Stimulated activated CD8-positive, alpha-beta memory T cell treated with anti-CD3 and anti-CD28 coated beads, Interleukin-15, amount 100 ng/mL, for 4 hours (primary cell): Measurements from ENCODE around the gene HES7.

Experiments
- DNase-seq, 2 donors: peaks; one replicate each; pipeline ENCODE4 v3.0.0-alpha.2; 2020; ENCODE audit warnings: low read depth in 2 of 2

HES7 gene

GRCh38 chr17:8142887-8143580 lies 19.1 kb upstream of the HES7 start:
- DNase-seq, result no peak

- no peak for DNase-seq
Observed at GRCh38 chr17:8142158-8142886, 18.4 kb upstream of the HES7 start.

- no peak for DNase-seq
Observed at GRCh38 chr17:8141741-8142140, 17.8 kb upstream of the HES7 start.

- no peak for DNase-seq
Observed at GRCh38 chr17:8141045-8141444, 17.1 kb upstream of the HES7 start.

DNA sequence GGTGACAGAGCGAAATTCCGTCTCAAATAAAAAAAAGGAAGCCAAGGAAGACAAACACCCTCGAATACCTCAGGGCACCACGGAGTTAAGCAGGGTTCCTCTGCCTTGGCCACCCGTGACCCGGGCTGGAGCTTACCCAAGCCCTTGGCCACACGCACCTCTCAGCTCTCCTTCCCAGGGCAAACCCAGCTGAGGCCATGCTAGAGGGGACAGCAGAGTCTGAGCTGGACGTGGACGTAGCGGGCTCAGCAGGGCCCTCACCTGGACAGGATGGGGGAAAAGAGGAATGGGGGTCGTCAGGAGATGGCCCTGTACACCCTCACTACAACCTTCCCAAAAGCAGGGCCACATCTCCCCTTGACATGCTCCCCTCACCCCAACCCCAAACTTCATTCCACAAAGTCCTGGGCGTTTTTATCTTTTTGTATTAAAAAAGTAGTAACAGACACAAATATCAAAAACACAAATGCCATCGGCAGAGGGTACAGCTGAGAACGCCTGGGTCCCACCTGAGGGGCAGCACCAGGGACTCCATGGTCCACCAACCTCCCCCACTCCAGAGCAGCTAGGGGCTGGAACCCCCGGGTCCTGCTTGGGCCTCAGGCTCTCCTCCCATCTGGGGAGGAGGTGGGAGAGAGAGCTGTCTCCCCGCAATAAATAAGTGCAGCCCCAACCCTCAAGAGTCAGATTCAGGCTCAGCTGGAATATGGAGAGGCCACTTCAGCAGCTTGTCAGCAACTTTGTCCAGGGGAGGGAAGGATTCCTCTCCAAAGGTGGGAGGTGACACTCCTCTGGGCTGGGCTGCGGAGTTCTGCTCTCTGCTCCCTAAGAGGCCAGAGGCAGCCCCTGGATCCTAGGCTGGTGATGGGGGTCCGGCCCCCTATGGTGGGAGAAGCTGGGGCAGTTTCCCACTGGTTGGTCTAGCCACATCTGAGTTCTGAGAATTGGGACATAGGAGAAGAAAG lies 16.4 kb upstream of the HES7 start:
- no peak for DNase-seq

- peak; percentile 89 to 90 for DNase-seq
Observed at GRCh38 chr17:8138672-8139371, 14.9 kb upstream of the HES7 start.

GRCh38 chr17:8138374-8138671 lies 14.4 kb upstream of the HES7 start:
- DNase-seq, result no peak

DNA sequence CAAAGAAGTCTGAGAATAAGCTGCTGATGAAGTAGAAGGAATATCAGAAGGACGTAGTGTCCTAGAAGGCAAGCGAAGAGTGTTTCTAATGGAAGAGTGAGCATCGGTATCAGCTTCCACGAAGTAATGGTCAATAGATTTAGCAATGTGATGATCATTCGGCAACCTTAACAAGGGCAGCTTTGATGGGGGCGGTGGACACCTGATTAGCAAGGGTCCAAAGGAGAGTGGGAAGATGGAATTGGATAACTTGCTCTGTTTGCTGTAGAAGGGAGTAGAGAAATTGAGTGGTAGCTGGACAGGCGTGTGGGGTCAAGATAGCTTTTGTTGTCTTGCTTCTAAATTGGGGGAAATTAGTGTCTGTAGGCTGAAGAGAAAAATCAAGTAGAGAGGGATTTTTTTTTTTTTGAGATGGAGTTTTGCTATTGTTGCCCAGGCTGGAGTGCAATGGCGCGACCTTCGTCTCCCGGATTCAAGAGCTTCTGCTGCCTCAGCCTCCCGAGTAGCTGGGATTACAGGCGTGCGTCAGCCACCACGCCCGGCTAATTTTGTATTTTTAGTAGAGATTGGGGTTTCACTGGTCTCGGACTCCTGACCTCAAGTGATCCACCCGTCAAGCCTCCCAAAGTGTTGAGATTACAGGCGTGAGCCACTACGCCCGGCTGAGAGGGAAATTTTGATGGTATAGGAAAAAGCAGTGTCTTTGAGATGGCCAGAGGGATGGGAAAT lies 13.9 kb upstream of the HES7 start:
- no peak for DNase-seq

DNA sequence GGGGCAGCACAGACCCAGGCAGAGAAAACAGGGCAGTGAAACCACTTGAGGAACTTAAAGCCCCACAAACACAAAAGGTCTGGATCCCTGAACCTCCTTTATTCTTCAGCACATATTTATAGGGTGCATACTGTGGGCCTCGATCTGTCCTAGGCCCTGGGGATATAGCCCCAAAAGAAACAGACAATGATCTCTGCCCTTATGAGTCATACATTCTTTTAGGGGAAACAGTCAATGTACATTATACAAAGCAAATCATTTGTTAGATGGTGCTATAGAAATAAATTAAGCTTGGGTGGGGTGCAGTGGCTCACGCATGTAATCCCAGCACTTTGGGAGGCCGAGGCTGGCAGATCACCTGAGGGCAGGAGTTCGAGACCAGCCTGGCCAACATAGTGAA lies 10.0 kb upstream of the HES7 start:
- DNase-seq, result no peak

- no peak for DNase-seq
Observed at GRCh38 chr17:8133399-8133798, 9.5 kb upstream of the HES7 start.

DNA sequence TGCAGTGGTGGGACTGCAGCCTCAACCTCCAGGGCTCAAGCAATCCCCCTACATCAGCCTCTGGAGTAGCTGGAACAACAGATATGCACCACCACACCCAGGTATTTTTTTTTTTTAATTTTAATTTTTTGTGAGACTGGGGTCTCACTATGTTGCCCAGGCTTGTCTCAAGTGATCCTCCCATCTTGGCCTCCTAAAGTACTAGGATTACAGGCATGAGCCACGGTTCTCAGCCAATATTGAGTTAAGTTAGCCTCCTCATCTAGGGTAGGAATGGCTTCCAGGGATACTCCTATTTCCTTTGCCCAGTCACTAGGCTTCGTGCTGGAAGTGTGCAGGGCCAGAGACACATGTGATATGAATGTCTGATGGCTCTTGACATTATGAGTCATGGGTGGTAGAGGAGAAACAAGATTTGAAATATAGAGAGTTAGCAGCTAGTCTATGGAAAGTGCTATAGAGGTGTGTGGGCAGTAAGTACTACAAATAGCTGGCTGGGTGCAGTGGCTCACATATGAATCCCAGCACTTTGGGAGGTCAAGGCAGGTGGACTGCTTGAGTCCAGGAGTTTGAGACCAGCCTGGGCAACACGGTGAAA lies 8.0 kb upstream of the HES7 start:
- DNase-seq, result no peak

- no peak for DNase-seq
Observed at GRCh38 chr17:8128125-8128784, 4.3 kb upstream of the HES7 start.

- DNase-seq, result no peak
Observed at GRCh38 chr17:8126491-8127066, 2.7 kb upstream of the HES7 start.

DNA sequence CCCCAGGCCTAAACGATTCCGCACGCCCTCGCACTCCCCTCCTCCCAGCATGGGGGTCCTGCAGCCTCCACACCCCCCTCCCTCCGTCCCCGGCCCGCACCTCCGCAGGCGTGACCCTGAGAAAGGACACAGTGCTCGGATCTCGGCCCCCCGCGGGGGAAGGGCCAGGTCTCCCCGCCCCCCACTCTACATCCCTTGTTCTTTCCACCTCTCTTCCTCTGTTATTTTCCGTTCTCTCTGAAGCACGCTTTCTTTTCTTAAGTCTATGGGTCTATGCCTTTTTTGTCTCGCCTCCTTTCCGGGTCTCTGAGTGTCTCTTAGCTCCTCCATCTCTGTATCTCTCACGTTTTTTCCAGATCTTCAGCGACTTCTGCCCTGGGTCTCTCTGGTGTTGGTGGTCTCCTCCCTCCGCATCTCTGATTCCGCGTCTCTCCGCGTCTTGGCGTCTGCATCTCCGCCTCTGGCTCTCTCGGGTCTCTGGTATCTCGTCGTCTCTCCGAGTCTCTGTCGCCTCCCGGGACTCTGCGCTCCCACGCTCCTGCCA lies 2.1 kb upstream of the HES7 start:
- DNase-seq, result no peak

GRCh38 chr17:8125154-8125946 lies 1.4 kb upstream of the HES7 start:
- DNase-seq, result peak; percentile 70 to 80

DNA sequence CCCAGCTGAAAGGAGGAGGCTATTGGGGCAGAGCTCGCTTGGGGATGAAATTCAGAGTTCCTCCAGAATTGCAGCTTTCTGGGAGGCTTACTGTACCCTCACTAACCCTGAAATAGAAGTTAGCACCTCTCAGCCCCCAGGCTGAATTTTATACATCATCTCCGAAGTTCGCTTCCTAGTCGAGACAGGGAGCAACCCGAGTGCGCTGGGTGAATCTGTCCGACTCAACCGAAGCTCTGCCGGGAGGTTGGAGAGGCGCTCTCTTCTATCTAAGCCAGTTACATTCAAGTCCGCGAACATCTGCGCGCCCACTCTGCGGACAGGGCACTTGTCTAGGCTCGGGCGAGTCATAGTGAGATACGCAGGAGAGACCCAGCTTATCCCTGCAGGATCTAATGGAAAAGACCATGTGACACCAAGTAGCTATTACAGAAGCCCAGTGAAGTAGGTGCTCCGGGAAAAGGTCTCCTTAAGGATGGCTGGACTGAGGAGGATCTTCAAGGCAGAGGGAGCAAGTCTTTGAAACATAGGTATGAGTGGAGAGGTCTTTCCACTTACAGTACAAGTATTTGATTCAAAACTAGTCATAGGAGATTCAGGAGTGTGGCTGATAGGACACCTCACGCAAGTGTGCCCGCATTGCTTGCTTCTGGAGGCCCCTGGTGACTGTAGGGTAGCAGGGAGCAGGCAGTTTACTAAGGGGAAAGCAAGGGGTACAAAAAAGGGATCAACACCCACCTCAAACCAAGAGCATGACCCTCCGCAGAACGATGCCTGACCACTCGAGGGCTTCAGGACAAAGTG lies 646 bp upstream of the HES7 start:
- no peak for DNase-seq

DNA sequence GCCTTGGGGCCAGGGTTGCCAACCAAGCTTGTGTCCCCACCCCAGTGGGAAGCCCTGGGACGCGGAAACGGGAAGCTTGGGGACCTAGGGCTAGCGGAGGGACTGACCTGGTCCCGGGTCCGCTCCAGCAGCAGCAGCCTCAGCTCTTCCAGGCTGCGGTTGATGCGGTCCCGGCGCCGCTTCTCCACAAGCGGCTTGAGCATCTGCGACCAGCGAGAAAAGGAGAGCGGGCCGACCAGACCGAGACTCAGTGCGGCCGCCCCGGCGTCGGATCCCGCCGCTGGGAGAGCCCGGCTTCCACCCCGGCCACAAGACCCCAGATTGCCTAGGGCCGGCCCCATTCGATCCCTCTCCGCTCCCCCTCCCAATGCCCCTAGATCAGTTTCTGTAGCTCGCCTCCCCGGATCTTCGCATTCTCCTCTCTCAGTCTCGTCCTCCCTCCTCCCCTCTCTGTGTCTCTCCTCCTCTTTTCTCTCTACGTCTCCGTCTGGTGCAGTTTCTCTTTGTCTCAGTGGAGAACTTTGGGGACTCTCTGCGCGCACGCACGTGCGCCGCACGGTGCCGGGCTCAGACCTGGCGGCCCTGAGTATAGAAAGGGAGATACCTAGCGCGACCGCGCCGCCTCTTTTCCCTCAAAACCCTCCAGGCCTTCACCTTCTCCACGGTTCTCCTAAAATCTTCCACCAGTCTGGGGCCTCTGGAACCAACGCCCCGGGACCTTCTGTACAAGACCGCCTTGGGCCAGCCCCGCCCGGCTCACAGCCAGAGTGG lies 797 bp downstream of the HES7 start:
- no peak for DNase-seq
